Hepatocyte (in vitro differentiated cells): Measurements from ENCODE around the gene MAN1C1. TPM values are rescaled to one million over a fixed set of nuclear protein-coding genes. Genes with fewer than 3 reads are reported as not detected.

ENCODE experiments used
- DNase-seq: peaks from one replicate; pipeline ENCODE4 v3.0.0-alpha.2; 2016; ENCODE audit warnings: low spot score
- H2AFZ ChIP-seq: fragments of 200-600 bp; sonication (generic); 2 replicates; pipeline ENCODE4 v1.6.0; 2016; ENCODE audit warnings: antibody characterized with exemption, mild to moderate bottlenecking
- H3K27ac ChIP-seq: fragments of 200-600 bp; sonication (generic); 2 replicates; pipeline ENCODE4 v1.5.1; 2016; ENCODE audit warnings: mild to moderate bottlenecking
- H3K27me3 ChIP-seq: fragments of 200-600 bp; sonication (generic); 2 replicates; pipeline ENCODE4 v1.6.1; 2016
- H3K36me3 ChIP-seq: fragments of 200-600 bp; sonication (generic); replicated peaks from 2 replicates; pipeline ENCODE4 v1.5.1; 2016; ENCODE audit warnings: low read depth; ENCODE audit not compliant: insufficient read depth
- H3K4me1 ChIP-seq: fragments of 200-600 bp; sonication (generic); 2 replicates; pipeline ENCODE4 v1.5.1; 2016; ENCODE audit warnings: mild to moderate bottlenecking, moderate library complexity; ENCODE audit not compliant: insufficient read depth
- H3K4me2 ChIP-seq: fragments of 200-600 bp; sonication (generic); 2 replicates; pipeline ENCODE4 v1.6.0; 2016
- H3K4me3 ChIP-seq: fragments of 200-600 bp; sonication (generic); 2 replicates; pipeline ENCODE4 v1.5.1; 2016; ENCODE audit warnings: mild to moderate bottlenecking
- H3K79me2 ChIP-seq: fragments of 200-600 bp; sonication (generic); 2 replicates; pipeline ENCODE4 v1.6.0; 2017; ENCODE audit warnings: mild to moderate bottlenecking
- H3K9me2 ChIP-seq: fragments of 200-600 bp; sonication (generic); replicated peaks from 2 replicates; pipeline ENCODE4 v1.6.0; 2017; ENCODE audit warnings: mild to moderate bottlenecking; ENCODE audit not compliant: insufficient read depth
- H3K9me3 ChIP-seq: fragments of 200-600 bp; sonication (generic); 2 replicates; pipeline ENCODE4 v1.5.1; 2016; ENCODE audit warnings: low read depth, mild to moderate bottlenecking
- H4K20me1 ChIP-seq: fragments of 200-600 bp; sonication (generic); 2 replicates; pipeline ENCODE4 v1.6.0; 2016; ENCODE audit warnings: mild to moderate bottlenecking; ENCODE audit not compliant: insufficient read depth, poor library complexity, severe bottlenecking
- CTCF ChIP-seq: fragments of 200-600 bp; sonication (generic); IDR thresholded peaks from 2 replicates; pipeline ENCODE4 v1.5.1; 2016; ENCODE audit warnings: antibody characterized with exemption, mild to moderate bottlenecking; ENCODE audit not compliant: poor library complexity
- EZH2 ChIP-seq: fragments of 200-600 bp; sonication (generic); IDR thresholded peaks from 2 replicates; pipeline ENCODE4 v1.6.1; 2016; ENCODE audit warnings: antibody characterized with exemption, mild to moderate bottlenecking, borderline replicate concordance
- EZH2phosphoT487 ChIP-seq: fragments of 200-600 bp; sonication (generic); IDR thresholded peaks from one replicate; pipeline ENCODE4 v1.6.1; 2018; ENCODE audit warnings: antibody characterized with exemption, mild to moderate bottlenecking, low read depth, moderate library complexity; ENCODE audit not compliant: unreplicated experiment, severe bottlenecking
- WGBS: methylation state at CpG from one replicate; pipeline ENCODE4 v1.1.6; 2016; ENCODE audit warnings: low lambda C conversion rate; ENCODE audit errors: missing lambda C conversion rate; 5-methylcytosine and 5-hydroxymethylcytosine counted together
- polyA plus RNA-seq: library from polyadenylated mRNA; unstranded; fragments of >200 nt; fragmentation: Nextera tagmentation; extraction: Ambion mirVana; gene quantifications from 2 replicates; pipeline ENCODE4 v1.2.1, GENCODE V29; 2016
- total RNA-seq: library from RNA; depleted of rRNA; stranded (reverse); fragments of >200 nt; gene quantifications from 2 replicates; pipeline ENCODE4 v1.2.3, GENCODE V29; 2014

Gene MAN1C1
- total and polyA plus RNA-seq, 2 experiments from 2014 or later = 20.6 to 29.3 TPM

GRCh38 chr1:25746299-25747045 is 129.9 kb downstream of the MAN1C1 start:
- no peaks in the 10 kb centered on the region for H3K9me3 ChIP-seq
- WGBS = 97% methylated on average over 21 of the region's 22 CpGs
- H3K4me2 ChIP-seq = no peak overlapping the region
- no peaks in the 10 kb centered on the region for H3K9me2 ChIP-seq
- no peak for DNase-seq
- no peak overlapping the region for H3K27ac ChIP-seq
- no peaks in the 10 kb centered on the region for H3K36me3 ChIP-seq
- no peak for TF ChIP-seq EZH2
- TF ChIP-seq EZH2phosphoT487 = no peak
- no peak for TF ChIP-seq CTCF
- H3K4me1 ChIP-seq = peaks cover 11% of the 10 kb centered on the region
- no peaks in the 10 kb centered on the region for H3K79me2 ChIP-seq
- no peak overlapping the region for H2AFZ ChIP-seq
- H3K27me3 ChIP-seq = no peaks in the 10 kb centered on the region
- H4K20me1 ChIP-seq = no peaks in the 10 kb centered on the region
- H3K4me3 ChIP-seq = no peak overlapping the region

GRCh38 chr1:25747046-25747719 is 130.6 kb downstream of the MAN1C1 start:
- Histone ChIP-seq H3K9me3 (no peaks in the 10 kb centered on the region), H3K4me2 (no peak overlapping the region), H3K27ac (no peak overlapping the region), H3K4me1 (peaks cover 11% of the 10 kb centered on the region), H2AFZ (no peak overlapping the region), H3K27me3 (no peaks in the 10 kb centered on the region), H3K36me3 (no peaks in the 10 kb centered on the region), H3K79me2 (no peaks in the 10 kb centered on the region), H4K20me1 (no peaks in the 10 kb centered on the region), H3K4me3 (no peak overlapping the region), H3K9me2 (no peaks in the 10 kb centered on the region)
- TF ChIP-seq EZH2phosphoT487 = no peak
- TF ChIP-seq EZH2 = no peak
- no peak for TF ChIP-seq CTCF
- DNase-seq = no peak
- WGBS = 74% methylated on average over 12 of the region's 12 CpGs

GRCh38 chr1:25748531-25749205 is 132.1 kb downstream of the MAN1C1 start:
- 82% methylated on average over 8 of the region's 8 CpGs for WGBS
- no peak overlapping the region for H3K4me3 ChIP-seq
- no peaks in the 10 kb centered on the region for H3K9me3 ChIP-seq
- peaks cover 4% of the 10 kb centered on the region for H3K4me1 ChIP-seq
- no peak overlapping the region for H3K27ac ChIP-seq
- no peak overlapping the region for H3K4me2 ChIP-seq
- no peak overlapping the region for H2AFZ ChIP-seq
- H3K36me3 ChIP-seq = no peaks in the 10 kb centered on the region
- no peaks in the 10 kb centered on the region for H3K9me2 ChIP-seq
- no peak for DNase-seq
- no peaks in the 10 kb centered on the region for H3K79me2 ChIP-seq
- no peaks in the 10 kb centered on the region for H3K27me3 ChIP-seq
- TF ChIP-seq EZH2phosphoT487 (no peak), EZH2 (no peak), CTCF (no peak)
- H4K20me1 ChIP-seq = no peaks in the 10 kb centered on the region
